Skeletal muscle cell (primary cell): ENCODE data around the gene HSP90AA1.
"Not testable (repeated sequence)": the region's sequence is repeated elsewhere in the genome, so short reads cannot be mapped to it uniquely, and the experiment has no call there.

Experiments used
- DNase-seq: peaks from one replicate; pipeline ENCODE4 v3.0.0-alpha.2; 2010; ENCODE audit warnings: low read depth
- H3K4me3 ChIP-seq: 2 replicates; pipeline ENCODE4 v1.5.1; 2011; ENCODE audit warnings: low read depth, mild to moderate bottlenecking, control low read depth, low read length, moderate library complexity

Gene HSP90AA1

DNA sequence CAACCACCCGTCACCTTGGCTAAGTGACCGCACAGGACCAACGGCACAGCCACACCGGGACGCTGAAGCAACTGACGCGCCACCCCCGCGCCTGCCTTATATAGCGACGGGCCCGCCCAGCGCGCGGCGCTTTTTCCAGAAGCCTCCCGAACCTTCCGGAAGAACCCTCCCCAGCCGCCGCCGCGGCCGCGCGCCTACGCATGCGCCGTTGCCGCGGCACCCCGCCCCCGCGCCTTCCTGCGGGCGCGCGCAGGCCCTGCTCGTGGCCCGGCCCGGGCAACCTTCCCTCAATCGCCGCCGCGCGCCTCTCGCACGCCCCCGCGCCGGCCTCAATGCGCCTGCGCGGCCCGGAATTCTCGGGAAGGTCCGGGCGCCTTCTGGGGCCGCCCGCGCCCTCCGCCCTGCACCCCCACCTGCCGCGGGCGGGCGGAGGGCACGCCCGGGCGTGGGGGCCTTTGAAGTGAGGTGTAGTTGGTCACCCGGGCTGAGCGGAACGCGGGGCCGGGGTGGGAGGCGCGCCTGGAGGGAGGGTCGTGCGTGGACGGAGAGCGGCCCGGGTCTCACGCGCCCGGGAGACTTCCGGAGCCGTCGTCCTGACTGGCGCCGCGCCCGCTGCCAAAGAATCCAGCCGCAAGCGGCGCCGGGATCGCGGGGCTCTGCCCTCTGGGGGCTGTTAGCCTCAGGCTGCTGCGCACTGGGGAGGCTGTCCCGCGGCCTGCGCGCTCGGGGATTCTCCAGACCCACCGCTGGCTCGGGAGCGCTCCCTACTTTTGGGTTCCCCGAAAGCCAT, at the start of gene HSP90AA1:
HSP90AA1 (minus strand) TSS at position 73 of the 790 bp plus-strand sequence. CDS start 666 bp downstream, outside the sequence.
- peak; percentile 64 for DNase-seq
- H3K4me3 ChIP-seq: peak within 1 kb of the TSS; percentile 73

DNA sequence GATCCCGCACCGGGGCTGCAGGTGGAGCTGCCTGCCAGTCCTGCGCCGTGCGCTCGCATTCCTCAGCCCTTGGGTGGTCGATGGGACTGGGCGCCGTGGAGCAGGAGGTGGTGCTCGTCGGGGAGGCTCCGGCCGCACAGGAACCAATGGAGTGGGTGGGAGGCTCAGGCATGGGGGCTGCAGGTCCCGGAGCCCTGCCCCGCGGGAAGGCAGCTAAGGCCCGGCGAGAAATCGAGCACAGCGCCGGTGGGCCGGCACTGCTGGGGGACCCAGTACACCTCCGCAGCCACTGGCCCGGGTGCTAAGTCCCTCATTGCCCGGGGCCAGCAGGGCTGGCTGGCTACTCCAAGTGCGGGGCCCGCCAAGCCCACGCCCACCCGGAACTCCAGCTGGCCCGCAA, 48.6 kb upstream of the HSP90AA1 start:
- DNase-seq, H3K4me3 ChIP-seq: not testable (repeated sequence)

DNA sequence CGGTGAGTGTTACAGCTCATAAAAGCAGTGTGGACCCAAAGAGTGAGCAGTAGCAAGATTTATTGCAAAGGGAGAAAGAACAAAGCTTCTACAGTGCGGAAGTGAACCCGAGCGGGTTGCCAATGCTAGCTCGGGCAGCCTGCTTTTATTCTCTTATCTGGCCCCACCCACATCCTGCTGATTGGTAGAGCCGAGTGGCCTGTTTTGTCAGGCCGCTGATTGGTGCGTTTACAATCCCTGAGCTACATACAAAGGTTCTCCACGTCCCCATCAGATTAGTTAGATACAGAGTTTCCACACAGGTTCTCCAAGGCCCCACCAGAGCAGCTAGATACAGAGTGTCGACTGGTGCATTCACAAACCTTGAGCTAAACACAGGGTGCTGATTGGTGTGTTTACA, 47.9 kb upstream of the HSP90AA1 start:
- not testable (repeated sequence) for H3K4me3 ChIP-seq, DNase-seq

DNA sequence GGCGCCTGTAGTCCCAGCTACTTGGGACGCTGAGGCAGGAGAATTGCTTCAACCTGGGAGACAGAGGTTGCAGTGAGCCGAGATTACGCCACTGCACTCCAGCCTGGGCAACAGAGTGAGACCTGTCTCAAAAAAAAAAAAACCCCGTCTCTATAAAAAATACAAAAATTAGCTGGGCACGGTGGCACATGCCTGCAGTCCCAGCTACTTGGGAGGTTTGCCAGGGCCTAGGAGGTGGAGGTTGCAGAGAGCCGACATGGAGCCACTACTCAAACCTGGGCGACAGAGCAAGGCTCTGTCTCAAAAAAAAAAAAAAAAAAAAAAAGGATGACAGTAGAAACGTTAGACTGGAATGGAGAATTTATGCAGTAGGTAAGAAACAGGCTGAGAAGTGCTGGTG, 47.2 kb upstream of the HSP90AA1 start:
- DNase-seq: not testable (repeated sequence)

DNA sequence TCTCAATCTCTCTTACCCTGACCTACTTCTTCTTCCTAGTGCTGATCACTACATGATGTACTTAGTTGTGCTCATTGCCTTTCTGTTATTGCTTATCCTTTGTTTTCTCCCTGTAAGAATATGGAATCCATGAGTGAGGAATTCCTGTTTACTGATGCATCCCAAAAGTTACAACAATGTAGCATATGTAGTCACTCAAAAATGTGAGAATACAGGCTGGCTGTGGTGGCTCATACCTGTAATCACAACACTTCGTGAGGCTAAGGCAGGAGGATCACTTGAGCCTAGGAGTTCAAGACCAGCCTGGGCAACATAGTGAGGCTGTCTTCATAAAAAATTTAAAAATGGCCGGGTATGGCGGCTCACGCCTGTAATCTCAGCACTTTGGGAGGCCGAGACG, 44.9 kb upstream of the HSP90AA1 start:
- DNase-seq: no peak
- H3K4me3 ChIP-seq: no peak overlapping the region

More for the DNA sequence above, 47.2 kb upstream of the HSP90AA1 start:
- not testable (repeated sequence) for H3K4me3 ChIP-seq

DNA sequence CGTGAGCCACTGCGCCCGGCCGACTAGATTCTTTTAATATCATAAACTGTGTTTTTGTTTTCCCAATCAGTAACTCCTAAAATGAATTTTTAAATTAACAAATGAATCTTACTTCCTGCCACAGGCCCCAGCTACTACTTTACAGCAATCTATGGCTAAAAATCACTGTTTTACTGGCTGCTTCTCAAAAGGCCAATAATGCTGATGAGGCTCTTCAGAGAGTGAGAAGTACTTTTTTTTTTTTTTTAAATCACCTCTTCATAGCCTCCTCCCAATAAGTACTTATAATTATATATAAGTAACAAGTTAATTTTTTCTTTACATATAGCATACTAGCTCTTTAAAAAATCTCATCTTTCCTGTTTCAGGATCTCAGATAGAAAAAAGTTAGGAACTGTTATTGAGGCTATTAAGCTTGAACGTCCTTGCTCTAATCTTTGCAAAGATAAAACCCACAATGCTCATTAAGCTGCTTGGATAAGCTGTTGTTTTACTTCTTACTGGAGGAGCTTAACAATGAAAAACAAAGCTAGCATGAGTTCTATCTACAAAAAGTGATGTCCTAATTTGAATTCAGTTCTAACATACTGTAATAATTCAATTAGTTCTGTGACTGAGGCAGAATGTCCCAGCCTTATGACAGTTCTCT, 40.1 kb upstream of the HSP90AA1 start:
- no peak for DNase-seq
- no peak overlapping the region for H3K4me3 ChIP-seq

DNA sequence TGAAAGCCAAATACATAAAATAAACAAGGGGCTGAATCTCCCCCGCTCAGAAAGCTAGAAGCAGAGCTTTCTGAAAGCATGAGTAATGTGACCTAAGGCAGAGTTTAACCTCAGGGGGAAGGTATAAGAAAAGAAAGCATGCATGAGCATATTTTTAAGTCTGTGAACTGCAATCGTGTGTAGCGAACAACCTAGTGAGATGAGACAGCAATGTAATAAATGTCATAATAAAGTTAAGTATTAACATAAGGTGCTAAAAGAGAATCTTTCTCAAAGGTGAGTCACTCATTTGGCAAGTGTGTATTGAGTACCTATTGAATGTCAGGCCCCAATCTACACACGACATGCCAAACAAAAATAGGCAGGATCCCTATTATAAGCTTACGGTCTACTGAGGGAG, 38.7 kb upstream of the HSP90AA1 start:
- no peak overlapping the region for H3K4me3 ChIP-seq
- no peak for DNase-seq

DNA sequence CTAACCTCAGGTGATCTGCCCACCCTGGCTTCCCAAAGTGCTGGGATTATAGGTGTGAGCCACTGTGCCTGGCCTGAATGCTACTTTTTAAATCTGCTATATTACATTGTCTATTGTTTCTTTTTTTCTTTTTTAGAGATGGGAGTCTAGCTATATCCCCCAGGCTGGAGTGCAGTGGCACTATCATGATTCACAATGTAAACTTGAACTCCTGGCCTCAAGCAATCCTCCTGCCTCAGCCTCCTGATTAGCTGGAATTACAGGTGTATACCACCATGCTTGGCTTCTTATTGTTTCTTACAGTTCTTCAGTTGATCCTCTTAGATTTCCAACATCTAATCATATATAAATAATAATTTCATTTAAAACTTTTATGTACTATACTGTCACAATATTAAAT, 37.6 kb upstream of the HSP90AA1 start:
- DNase-seq: no peak
- no peak overlapping the region for H3K4me3 ChIP-seq

DNA sequence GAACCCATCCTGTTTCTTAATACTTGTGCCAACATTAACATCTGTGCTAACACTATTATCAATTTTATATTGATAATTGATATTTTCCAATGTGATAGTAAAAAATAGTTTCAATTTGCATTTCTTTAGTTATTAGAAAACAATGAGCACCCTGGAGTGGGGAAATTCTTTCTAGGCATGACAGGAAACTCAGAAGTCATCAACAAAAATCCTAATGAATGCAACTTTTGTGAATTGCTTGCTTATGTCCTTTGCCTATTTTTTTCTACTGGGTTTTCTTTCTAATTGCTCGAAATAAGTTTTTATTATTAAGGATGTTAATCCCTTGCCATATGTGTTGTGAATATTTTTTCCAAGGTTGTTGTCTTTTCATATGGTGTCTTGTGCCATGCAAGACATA, 34.7 kb upstream of the HSP90AA1 start:
- no peak for DNase-seq
- H3K4me3 ChIP-seq: no peak overlapping the region

DNA sequence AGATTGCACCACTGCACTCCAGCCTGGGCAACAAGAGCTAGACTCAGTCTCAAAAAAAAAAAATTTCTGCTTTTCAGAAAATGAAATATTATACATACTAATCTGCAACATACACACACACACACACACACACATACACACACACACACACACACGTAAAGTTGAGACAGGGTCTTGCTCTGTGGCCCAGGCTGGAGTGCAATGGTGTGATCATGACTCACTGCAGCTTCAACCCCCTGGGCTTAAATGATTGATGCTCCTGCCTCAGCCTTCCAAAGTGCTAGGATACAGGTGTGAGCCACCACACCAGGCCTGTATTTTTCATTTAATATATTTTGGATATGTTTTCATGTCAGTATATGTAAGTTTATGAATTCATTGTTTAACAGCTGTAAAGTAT, 34.0 kb upstream of the HSP90AA1 start:
- no peak overlapping the region for H3K4me3 ChIP-seq
- no peak for DNase-seq

DNA sequence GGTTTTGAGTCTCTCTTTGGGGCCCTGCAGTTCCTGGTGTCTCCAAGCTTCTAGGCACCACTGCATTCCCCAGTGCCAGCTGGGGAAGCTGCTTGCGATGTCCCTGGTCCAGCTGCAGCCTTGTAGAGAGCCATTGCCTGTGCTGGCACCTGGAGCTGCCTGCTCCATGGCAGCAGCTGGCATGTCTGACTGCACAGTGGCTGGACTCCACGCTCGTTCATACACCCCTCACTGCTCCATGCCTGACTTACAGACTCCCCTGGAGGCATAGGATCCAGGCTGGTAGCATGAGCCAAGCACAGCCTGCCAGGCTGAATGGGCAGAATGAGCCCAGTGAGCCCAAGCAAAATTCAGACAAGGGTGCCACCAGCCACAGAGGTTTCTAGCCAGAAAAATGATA, 31.0 kb upstream of the HSP90AA1 start:
- no peak overlapping the region for H3K4me3 ChIP-seq
- no peak for DNase-seq

DNA sequence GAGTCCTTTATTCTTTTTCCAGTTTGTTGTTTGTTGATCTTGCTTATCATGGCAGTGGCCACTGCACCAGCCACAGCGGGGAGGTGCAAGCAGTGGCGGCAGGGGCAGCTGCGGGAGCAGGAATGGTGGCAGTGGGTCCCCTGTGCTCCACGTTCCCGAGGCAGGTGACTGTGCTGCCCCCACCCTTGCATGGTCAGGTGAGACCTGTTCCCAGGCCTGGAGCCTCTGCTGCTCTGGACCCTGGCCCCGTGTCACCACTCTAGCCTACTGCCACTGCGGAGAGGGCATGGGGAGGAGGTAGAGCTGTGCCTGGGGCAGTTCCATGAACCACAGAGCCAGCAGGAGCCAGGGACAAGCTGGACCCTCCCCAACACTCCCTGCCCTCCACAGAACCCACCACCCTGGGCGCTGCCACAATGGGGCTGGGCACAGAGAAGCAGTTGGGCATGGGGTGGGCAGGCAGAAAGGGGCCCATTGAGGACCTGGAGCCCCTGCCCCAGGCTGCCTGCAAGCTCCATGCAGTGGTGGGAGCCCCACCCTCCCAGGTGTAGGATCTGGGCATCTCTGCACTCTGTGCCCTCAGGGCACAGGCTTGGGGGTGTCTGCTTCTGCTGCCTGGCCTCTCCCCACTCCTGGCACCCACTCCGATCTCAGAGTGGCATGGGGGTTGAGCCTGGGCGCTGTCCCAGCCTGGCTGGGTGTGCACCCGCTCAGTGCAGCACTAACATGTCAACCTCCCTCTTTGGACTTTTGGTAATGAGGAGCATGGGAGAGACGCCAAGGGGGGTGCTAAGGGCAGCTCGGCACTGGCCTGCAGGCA, 29.7 kb upstream of the HSP90AA1 start:
- no peak overlapping the region for H3K4me3 ChIP-seq
- no peak for DNase-seq

DNA sequence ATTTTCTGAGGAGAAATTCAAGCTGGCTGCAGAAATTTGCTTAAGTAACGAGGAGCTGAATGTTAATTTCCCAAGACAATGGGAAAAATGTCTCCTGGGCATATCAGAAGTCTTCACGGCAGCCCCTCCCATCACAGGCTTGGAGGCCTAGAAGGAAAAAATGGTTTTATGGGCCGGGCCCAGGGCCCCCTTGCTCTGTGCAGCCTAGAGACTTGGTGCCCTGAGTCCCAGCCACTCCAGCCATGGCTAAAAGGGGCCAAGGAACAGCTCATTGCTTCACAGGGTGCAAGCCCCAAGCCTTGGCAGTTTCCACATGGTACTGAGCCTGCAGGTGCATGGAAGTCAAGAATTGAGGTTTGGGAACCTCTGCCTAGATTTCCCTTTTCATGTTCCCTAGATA, 24.3 kb upstream of the HSP90AA1 start:
- no peak overlapping the region for H3K4me3 ChIP-seq
- no peak for DNase-seq

DNA sequence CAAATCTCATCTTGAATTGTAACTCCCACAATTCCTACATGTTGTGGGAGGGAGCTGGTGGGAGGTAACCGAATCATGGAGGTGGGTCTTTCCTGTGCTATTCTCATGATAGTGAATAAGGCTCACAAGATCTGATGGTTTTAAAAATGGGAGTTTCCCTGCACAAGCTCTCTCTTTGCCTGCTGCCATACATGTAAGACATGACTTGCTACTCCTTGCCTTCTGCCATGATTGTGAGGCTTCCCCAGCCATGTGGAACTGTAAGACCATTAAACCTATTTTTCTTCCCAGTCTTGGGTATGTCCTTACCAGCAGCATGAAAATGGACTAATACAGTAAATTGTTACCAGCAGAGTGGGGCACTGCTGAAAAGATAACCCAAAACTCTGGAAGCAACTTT, 22.5 kb upstream of the HSP90AA1 start:
- H3K4me3 ChIP-seq, DNase-seq: not testable (repeated sequence)

DNA sequence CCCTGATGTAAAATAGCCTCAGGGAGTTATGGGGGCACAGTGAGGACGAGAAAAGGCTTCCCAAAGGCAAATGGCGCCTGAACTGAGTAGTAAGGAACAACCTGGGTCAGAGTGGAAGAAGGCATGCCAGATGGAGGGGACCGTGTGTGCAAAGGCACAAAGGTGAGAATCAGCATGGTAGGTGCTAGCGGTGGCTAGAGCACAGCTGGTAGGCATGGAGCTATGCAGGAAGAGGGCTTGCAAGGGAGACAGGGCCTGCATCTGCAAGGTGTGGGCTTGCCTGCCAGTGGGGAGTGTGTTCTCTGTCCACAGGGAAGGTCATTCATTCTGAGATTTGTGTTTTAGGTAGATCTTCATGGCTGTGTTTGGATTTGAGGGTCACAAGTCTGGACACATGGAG, 18.5 kb upstream of the HSP90AA1 start:
- no peak overlapping the region for H3K4me3 ChIP-seq
- no peak for DNase-seq

DNA sequence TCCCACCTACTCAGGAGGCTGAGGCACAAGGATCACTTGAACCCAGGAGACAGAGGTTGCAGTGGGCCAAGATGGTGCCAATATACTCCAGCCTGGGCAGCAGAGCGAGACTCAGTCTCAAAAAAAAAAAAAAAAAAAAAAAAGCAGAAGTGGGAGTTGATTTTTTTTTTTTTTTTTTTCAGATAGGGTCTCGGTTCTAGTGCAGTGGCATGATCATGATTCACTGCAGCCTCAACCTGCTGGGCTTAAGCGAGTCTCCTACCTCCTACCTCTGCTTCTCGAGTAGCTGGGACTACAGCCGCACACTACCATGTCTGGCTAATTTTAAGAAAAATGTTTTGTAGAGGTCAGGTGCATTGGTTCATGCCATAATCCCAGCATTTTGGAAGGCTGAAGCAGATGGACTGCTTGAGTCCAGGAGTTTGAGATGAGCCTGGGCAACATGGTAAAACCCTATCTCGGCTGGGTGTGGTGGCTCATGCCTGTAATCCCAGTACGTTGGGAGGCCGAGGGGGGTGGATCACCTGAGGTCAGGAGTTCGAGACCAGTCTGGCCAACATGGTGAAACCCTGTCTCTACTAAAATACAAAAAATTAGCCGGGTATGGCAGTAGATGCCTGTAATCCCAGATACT, 16.3 kb upstream of the HSP90AA1 start:
- DNase-seq: no peak
- H3K4me3 ChIP-seq: no peak overlapping the region

DNA sequence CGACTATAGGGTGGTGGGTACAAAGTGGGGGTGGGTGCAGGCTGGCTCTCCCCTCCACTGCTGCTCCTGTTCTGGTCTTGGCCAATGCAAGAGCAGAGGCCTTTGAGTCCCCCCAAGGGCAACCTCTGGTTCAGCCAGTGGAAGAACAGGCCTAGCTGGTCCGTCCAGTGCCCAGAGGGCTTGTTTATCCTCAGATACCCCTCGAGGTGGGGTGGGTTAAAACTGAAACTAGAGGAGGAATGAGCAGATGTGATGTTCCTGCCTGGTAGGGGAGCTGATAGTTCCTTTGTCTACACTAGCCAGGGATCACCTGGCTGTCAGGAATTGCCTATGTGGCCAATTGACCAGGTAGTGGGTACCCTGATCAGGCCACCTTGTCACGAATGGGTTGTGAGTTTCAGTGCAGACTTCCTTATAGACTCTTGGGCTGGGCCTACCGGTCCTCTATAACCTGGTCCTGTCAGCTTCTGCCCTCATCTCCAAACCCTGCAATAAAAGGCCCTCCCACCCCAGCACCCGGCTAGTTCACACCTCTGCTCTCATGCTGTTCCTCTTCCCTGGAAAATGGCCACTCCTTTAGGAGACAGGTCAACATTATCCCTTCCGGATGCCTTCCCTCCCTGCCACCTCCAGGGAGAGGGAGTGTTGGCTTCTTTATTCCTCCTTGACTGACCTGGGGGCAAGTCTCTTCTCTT, 10.7 kb upstream of the HSP90AA1 start:
- no peak overlapping the region for H3K4me3 ChIP-seq
- no peak for DNase-seq

DNA sequence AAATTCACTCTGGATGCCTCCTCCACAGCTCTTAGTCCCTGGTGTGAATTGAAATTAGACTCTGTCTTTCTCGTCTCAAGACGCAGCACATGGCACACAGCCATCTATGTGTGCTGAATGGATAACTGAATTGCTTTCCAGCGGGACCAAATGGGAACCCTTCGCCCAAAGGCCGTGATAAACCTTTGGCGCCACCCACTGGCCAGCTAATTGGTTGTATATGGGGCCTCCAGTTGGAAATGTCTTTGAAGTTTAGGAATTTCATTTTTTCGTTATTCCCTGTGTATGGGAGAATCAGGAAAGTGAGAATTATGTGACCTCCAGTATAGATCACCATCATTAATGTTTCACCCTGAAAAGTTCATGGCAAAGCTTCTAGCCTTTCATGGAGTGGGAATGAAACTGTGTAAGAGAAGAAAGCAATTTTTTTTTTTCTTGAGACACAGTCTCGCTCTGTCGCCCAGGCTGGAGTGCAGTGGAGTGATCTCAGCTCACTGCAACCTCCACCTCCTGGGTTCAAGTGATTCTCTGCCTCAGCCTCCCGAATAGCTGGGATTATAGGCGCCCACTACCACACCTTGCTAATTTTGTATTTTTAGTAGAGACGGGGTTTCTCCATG, 9.8 kb upstream of the HSP90AA1 start:
- H3K4me3 ChIP-seq: no peak overlapping the region
- DNase-seq: no peak
